ENCODE results near the gene NOTCH4. TPM values are rescaled to one million over a fixed set of nuclear protein-coding genes. Genes with fewer than 3 reads are reported as not detected.

Gene NOTCH4
- total RNA-seq, 1 donor from 2014 or later = 4.9 TPM

DNA sequence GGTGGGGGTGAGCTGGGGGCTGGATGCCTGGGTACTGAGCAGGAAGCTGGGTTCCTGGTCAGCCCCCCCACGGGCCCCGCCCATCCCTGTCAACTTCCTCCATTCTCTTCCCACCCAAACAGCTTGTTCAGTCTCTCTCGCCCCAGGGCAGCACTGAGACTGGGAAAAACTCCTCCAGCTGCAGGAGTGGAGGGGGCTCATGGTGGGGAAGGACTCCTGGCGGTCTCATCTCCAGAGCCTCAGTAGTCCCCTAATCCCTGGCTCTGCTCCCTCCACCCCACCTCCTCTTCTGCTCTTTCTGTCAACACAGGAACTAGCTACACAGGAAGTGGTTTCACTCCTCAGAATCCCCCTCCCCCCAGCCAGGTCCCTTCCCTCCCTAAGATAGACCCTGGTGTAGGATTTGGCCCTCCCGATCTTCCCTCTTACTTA is 31.2 kb downstream of the NOTCH4 start, which contains the start of gene GPSM3:
TSS of gene GPSM3 (minus strand) at position 36 of the 432 bp plus-strand sequence. CDS start 130 bp downstream, outside the sequence.
- Mint-ChIP-seq H3K27ac (ENCODE audit: unreplicated experiment) (peak within 1 kb of the TSS; percentile 59), H3K36me3 (ENCODE audit: unreplicated experiment) (no peaks in the 10 kb centered on the region), H3K4me1 (ENCODE audit: low read depth, unreplicated experiment) (peaks cover 17% of the 10 kb centered on the region), H3K27me3 (ENCODE audit: unreplicated experiment) (peaks cover 11% of the 10 kb centered on the region), H3K4me3 (ENCODE audit: unreplicated experiment) (peak within 1 kb of the TSS; percentile 12), H3K9me3 (ENCODE audit: unreplicated experiment) (peaks cover 21% of the 10 kb centered on the region)
- DNase-seq = no peak
- TF ChIP-seq, protein P1, sequence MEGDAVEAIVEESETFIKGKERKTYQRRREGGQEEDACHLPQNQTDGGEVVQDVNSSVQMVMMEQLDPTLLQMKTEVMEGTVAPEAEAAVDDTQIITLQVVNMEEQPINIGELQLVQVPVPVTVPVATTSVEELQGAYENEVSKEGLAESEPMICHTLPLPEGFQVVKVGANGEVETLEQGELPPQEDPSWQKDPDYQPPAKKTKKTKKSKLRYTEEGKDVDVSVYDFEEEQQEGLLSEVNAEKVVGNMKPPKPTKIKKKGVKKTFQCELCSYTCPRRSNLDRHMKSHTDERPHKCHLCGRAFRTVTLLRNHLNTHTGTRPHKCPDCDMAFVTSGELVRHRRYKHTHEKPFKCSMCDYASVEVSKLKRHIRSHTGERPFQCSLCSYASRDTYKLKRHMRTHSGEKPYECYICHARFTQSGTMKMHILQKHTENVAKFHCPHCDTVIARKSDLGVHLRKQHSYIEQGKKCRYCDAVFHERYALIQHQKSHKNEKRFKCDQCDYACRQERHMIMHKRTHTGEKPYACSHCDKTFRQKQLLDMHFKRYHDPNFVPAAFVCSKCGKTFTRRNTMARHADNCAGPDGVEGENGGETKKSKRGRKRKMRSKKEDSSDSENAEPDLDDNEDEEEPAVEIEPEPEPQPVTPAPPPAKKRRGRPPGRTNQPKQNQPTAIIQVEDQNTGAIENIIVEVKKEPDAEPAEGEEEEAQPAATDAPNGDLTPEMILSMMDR (IDR thresholded peaks at IDR 0.05; ENCODE audit: partially characterized antibody, unreplicated experiment) = no peak

DNA sequence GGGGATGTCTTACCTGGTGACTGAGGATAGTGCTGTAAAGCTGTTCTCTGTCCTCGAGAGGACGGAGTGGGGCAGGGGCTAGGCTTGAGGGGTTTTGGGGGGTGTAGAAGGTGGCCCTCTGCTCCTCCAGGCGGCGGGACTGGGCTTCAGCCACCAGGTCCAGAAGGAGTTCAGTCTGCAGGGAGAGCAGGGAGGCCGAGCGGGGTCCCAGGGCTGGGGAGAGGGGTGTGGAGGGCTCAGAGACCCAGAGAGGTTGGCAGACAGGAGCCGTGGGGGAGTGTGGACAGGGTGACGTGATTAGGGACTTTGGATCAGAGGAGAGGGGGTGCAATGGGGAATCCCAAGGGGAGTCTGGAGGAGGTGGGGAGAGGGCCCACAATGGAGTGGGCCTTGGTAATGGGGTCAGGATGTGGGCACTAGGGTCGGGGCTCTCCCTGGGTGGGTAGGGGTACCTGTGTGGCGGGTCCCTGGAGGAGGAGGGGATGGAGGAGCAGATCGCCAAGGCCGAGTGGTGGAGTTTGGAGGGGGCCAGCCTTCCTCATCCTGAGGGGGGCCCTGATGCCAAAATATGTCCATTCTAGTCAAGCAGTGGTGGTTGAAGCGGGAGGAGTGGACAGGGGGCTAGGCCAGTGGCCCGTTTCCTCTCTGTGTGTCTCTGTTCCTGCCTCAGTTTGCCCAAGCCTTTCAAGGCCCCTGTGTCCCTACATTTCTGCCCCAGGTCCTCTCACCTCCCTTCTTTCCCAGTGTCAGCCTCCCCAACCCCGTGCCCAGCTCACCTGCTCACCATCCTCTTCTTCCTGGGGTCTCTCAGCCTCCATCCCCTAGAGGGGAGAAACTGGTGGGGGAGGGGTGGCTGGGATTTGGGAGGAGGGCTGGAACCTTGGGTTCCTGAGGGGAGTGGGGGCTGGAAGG is 31.9 kb downstream of the NOTCH4 start:
- no peak overlapping the region for H3K4me3 Mint-ChIP-seq (ENCODE audit: unreplicated experiment)
- H3K27ac Mint-ChIP-seq (ENCODE audit: unreplicated experiment) = peak overlapping the region; percentile 59
- no peak for DNase-seq
- peaks cover 15% of the 10 kb centered on the region for H3K27me3 Mint-ChIP-seq (ENCODE audit: unreplicated experiment)
- H3K36me3 Mint-ChIP-seq (ENCODE audit: unreplicated experiment) = no peaks in the 10 kb centered on the region
- peaks cover 20% of the 10 kb centered on the region for H3K9me3 Mint-ChIP-seq (ENCODE audit: unreplicated experiment)
- TF ChIP-seq, protein P1 (IDR thresholded peaks at IDR 0.05; ENCODE audit: partially characterized antibody, unreplicated experiment) = no peak
- H3K4me1 Mint-ChIP-seq (ENCODE audit: low read depth, unreplicated experiment) = peaks cover 18% of the 10 kb centered on the region

DNA sequence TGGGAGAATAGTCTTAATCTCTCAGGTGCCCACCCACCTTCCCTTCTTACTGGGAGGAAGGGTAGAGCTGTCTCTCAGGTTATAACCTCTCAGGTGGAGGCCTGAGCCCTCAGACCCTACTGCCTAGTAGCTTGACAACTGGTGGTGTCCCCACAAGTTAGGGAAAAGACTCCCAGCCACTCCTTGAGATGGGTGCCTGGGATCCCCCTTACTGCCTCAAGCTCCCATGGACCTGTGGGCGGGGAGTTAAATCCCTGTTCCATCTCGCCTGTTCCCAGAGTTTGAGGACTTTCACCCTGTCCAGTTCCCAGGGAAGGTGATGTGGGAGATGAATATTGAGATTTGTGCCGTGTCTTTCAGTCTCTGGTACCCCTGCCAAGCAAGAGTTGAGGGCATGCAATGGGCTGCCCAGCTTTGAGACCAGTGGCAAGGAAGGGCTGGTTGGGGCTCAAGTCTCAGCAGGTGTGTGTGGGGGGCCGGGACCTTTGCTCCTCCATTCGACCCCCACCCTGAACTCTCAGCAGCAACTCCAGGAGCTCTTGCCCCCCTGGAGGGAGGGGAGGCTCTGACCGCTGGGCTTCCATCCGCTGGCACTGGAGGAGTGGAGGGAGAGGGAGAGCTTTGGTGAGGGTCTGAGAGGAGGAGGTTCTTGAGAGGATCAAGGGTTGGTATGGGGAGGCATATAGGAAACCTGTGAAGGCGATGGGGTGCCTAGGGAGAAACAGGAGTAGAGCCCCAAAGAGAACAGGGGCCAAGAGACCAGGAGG is 32.8 kb downstream of the NOTCH4 start:
- peaks cover 18% of the 10 kb centered on the region for H3K4me1 Mint-ChIP-seq (ENCODE audit: low read depth, unreplicated experiment)

DNA sequence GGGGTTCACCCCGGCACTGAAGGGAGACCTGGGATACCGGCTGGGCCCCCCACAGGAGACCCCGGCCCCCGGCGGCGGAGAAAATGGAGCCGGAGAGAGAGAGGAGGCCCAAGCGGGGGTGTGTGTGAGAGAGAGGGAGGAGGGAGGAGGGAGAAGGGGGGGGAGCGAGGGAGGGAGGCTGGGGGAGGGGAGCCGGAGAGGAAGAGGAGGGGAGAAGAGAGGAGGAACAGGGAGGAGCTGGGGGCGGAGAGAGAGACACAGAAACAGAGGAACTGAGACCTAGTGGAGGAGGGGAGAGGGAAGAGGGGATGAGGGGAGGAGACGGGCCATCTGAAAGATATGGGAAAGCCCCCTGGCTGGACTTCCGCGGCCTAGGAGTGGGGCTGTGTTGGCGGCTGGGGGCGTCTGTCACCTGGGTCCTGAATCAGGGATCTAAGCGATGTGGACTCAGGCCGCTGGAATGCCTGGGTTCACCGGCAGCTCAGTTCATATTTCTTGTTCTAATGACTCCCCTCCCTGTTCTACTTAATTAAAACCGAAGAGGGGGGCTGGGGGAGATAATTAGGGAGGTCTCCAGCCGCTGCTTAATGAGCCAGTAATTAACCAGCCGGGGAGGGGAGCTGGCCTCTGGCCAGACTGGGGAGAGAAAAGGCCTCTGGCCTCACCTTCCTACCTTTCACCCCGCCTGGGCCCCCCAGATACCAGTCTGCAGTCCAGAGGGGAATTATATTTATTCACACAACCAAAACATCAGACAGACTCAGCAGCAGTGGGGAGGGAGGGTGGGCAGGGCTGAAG is 33.6 kb downstream of the NOTCH4 start, which contains the start of gene PBX2:
TSS of gene PBX2 (minus strand) at position 149 of the 798 bp plus-strand sequence. CDS start 287 bp downstream, outside the sequence.
- Mint-ChIP-seq H3K27ac (ENCODE audit: unreplicated experiment) (peak within 1 kb of the TSS; percentile 94), H3K4me1 (ENCODE audit: low read depth, unreplicated experiment) (peaks cover 18% of the 10 kb centered on the region), H3K36me3 (ENCODE audit: unreplicated experiment) (no peaks in the 10 kb centered on the region), H3K27me3 (ENCODE audit: unreplicated experiment) (peaks cover 10% of the 10 kb centered on the region), H3K4me3 (ENCODE audit: unreplicated experiment) (peak within 1 kb of the TSS; percentile 90), H3K9me3 (ENCODE audit: unreplicated experiment) (peaks cover 13% of the 10 kb centered on the region)
- TF ChIP-seq, protein P1 (IDR thresholded peaks at IDR 0.05; ENCODE audit: partially characterized antibody, unreplicated experiment) = no peak
- DNase-seq = peak; percentile 78

More for the DNA sequence above, 32.8 kb downstream of the NOTCH4 start:
- Mint-ChIP-seq H3K27me3 (ENCODE audit: unreplicated experiment) (peaks cover 11% of the 10 kb centered on the region), H3K27ac (ENCODE audit: unreplicated experiment) (no peak overlapping the region), H3K9me3 (ENCODE audit: unreplicated experiment) (peaks cover 17% of the 10 kb centered on the region), H3K4me3 (ENCODE audit: unreplicated experiment) (no peak overlapping the region), H3K36me3 (ENCODE audit: unreplicated experiment) (no peaks in the 10 kb centered on the region)
- TF ChIP-seq, protein P1 (IDR thresholded peaks at IDR 0.05; ENCODE audit: partially characterized antibody, unreplicated experiment) = no peak
- DNase-seq = no peak
